A549 (cell line): ENCODE measurements around the gene CDK7.

ENCODE experiments used
- CTCF ChIP-seq: fragments of >200 bp; sonication (Bioruptor Twin); formaldehyde crosslinking; IDR thresholded peaks from 3 replicates; pipeline ENCODE4 v1.5.1; 2016
- MAFK ChIP-seq: fragments of 450-650 bp; IDR thresholded peaks from 2 replicates; pipeline ENCODE4 v1.6.1; 2014; ENCODE audit not compliant: partially characterized antibody
- MAX ChIP-seq: IDR thresholded peaks from 2 replicates; pipeline ENCODE4 v1.6.1; 2012
- POLR2A ChIP-seq: IDR thresholded peaks from 2 replicates; pipeline ENCODE4 v1.6.1; 2012; ENCODE audit warnings: mild to moderate bottlenecking, low read length
- TP53 ChIP-seq: fragments of 250-450 bp; sonication (Bioruptor Pico); IDR thresholded peaks from 2 replicates; pipeline ENCODE4 v1.5.0; 2021; ENCODE audit warnings: mild to moderate bottlenecking, moderate library complexity

- no peak for TF ChIP-seq TP53 (CRISPR knock-in tag)
- no peak for TF ChIP-seq MAX
- TF ChIP-seq POLR2A = no peak
- no peak for TF ChIP-seq CTCF
- TF ChIP-seq MAFK = no peak
Measured at GRCh38 chr5:69206528-69207190, 28.0 kb upstream of the CDK7 start.
